ENCODE measurements around the gene CCDC142.
A peak's percentile ranks its signal among the peaks of the same experiment; 100 is the strongest.

The CCDC142 gene

GRCh38 chr2:74511104-74511989 lies 28.5 kb upstream of the CCDC142 start:
- Histone ChIP-seq H3F3A (ENCODE audit: insufficient read depth, low read length) (no peaks in the 10 kb centered on the region), H3K4me3 (ENCODE audit: low read length) (no peak overlapping the region), H3K27me3 (replicated peaks; ENCODE audit: insufficient read depth, low read length) (peaks cover 54% of the 10 kb centered on the region), H3K9ac (ENCODE audit: low read length) (no peak overlapping the region), H3K27ac (ENCODE audit: low read length) (no peak overlapping the region), H3K4me2 (ENCODE audit: low read depth, low read length) (no peak overlapping the region), H3K79me2 (ENCODE audit: low read length) (peaks cover 8% of the 10 kb centered on the region), H2AFZ (ENCODE audit: low read length) (no peak overlapping the region), H4K20me1 (ENCODE audit: insufficient read depth, low read length) (no peaks in the 10 kb centered on the region), H3K9me2 (replicated peaks; ENCODE audit: insufficient read depth, low read length) (no peaks in the 10 kb centered on the region), H3K36me3 (replicated peaks; ENCODE audit: insufficient read depth, low read length) (no peaks in the 10 kb centered on the region), H3K9me3 (replicated peaks; ENCODE audit: insufficient read depth, low read length) (no peaks in the 10 kb centered on the region), H3K4me1 (ENCODE audit: low read length) (peaks cover 12% of the 10 kb centered on the region)
- TF ChIP-seq CTCF (IDR thresholded peaks at IDR 0.05; ENCODE audit: low read length) = no peak
- no peak for TF ChIP-seq EZH2phosphoT487 (IDR thresholded peaks at IDR 0.05; ENCODE audit: low read length)
- TF ChIP-seq EZH2 (optimal IDR thresholded peaks at IDR 0.05; ENCODE audit: low read depth, low read length) = no peak
- no peak for DNase-seq

- H3K27me3 ChIP-seq (replicated peaks; ENCODE audit: insufficient read depth, low read length) = peaks cover 48% of the 10 kb centered on the region
- no peak overlapping the region for H2AFZ ChIP-seq (ENCODE audit: low read length)
- H3K9ac ChIP-seq (ENCODE audit: low read length) = no peak overlapping the region
- no peaks in the 10 kb centered on the region for H3K9me2 ChIP-seq (replicated peaks; ENCODE audit: insufficient read depth, low read length)
- peaks cover 12% of the 10 kb centered on the region for H3K4me1 ChIP-seq (ENCODE audit: low read length)
- H3F3A ChIP-seq (ENCODE audit: insufficient read depth, low read length) = no peaks in the 10 kb centered on the region
- no peak overlapping the region for H3K4me2 ChIP-seq (ENCODE audit: low read depth, low read length)
- no peaks in the 10 kb centered on the region for H4K20me1 ChIP-seq (ENCODE audit: insufficient read depth, low read length)
- no peak for DNase-seq
- no peak overlapping the region for H3K27ac ChIP-seq (ENCODE audit: low read length)
- no peaks in the 10 kb centered on the region for H3K36me3 ChIP-seq (replicated peaks; ENCODE audit: insufficient read depth, low read length)
- no peaks in the 10 kb centered on the region for H3K9me3 ChIP-seq (replicated peaks; ENCODE audit: insufficient read depth, low read length)
- H3K79me2 ChIP-seq (ENCODE audit: low read length) = peaks cover 13% of the 10 kb centered on the region
- no peak for TF ChIP-seq CTCF (IDR thresholded peaks at IDR 0.05; ENCODE audit: low read length)
- no peak for TF ChIP-seq EZH2phosphoT487 (IDR thresholded peaks at IDR 0.05; ENCODE audit: low read length)
- TF ChIP-seq EZH2 (optimal IDR thresholded peaks at IDR 0.05; ENCODE audit: low read depth, low read length) = no peak
- H3K4me3 ChIP-seq (ENCODE audit: low read length) = no peak overlapping the region
Measured at GRCh38 chr2:74510272-74510671, 27.5 kb upstream of the CCDC142 start.

GRCh38 chr2:74507926-74508520 lies 25.2 kb upstream of the CCDC142 start:
- peaks cover 14% of the 10 kb centered on the region for H3K4me1 ChIP-seq (ENCODE audit: low read length)
- no peaks in the 10 kb centered on the region for H3K9me3 ChIP-seq (replicated peaks; ENCODE audit: insufficient read depth, low read length)
- no peaks in the 10 kb centered on the region for H3K36me3 ChIP-seq (replicated peaks; ENCODE audit: insufficient read depth, low read length)
- peak overlapping the region; percentile 89 for H3K4me3 ChIP-seq (ENCODE audit: low read length)
- no peaks in the 10 kb centered on the region for H3K9me2 ChIP-seq (replicated peaks; ENCODE audit: insufficient read depth, low read length)
- H3K27ac ChIP-seq (ENCODE audit: low read length) = no peak overlapping the region
- peaks cover 25% of the 10 kb centered on the region for H3K27me3 ChIP-seq (replicated peaks; ENCODE audit: insufficient read depth, low read length)
- H3F3A ChIP-seq (ENCODE audit: insufficient read depth, low read length) = 0 out of 2 replicates have a peak, but pooled peaks cover 11% of the 10 kb centered on the region
- DNase-seq = peak; percentile 20
- H2AFZ ChIP-seq (ENCODE audit: low read length) = peak overlapping the region; percentile 98
- H4K20me1 ChIP-seq (ENCODE audit: insufficient read depth, low read length) = no peaks in the 10 kb centered on the region
- H3K79me2 ChIP-seq (ENCODE audit: low read length) = peaks cover 13% of the 10 kb centered on the region
- peak overlapping the region; percentile 97 for H3K4me2 ChIP-seq (ENCODE audit: low read depth, low read length)
- H3K9ac ChIP-seq (ENCODE audit: low read length) = peak overlapping the region; percentile 96; the same call in 1 of the 2 replicates
- TF ChIP-seq EZH2phosphoT487 (IDR thresholded peaks at IDR 0.05; ENCODE audit: low read length) (no peak), CTCF (IDR thresholded peaks at IDR 0.05; ENCODE audit: low read length) (no peak)

All from MM.1S (cell line).